RWPE1 (cell line): ENCODE results near the gene AGAP5.
A peak's percentile ranks its signal among the peaks of the same experiment; 100 is the strongest.
"Not testable (repeated sequence)": the region's sequence is repeated elsewhere in the genome, so short reads cannot be mapped to it uniquely, and the experiment has no call there.

Experiments
- CTCF ChIA-PET: fragments of 350-600 bp; sonication (Branson Sonifier 250); formaldehyde crosslinking; extraction: SDS; loops from one replicate; lab custom pipeline; 2021; lab: Yijun Ruan, JAX
- POLR2A ChIA-PET: fragments of 400-600 bp; formaldehyde crosslinking; extraction: SDS; loops from one replicate; lab custom pipeline; 2020; ENCODE audit warnings: antibody characterized with exemption; ENCODE audit not compliant: low non-redundant PET; lab: Yijun Ruan, JAX
- DNase-seq: peaks from one replicate; pipeline ENCODE4 v3.0.0; 2012; ENCODE audit warnings: low spot score
- H3K27ac ChIP-seq: fragments of 450-650 bp; 2 replicates; pipeline ENCODE4 v1.5.1; 2017
- CTCF ChIP-seq: fragments of 450-650 bp; conservative IDR thresholded peaks from 2 replicates; pipeline ENCODE4 v1.5.1; 2017; ENCODE audit warnings: low read depth, mild to moderate bottlenecking

The AGAP5 gene

GRCh38 chr10:73730153-73730906 lies 32.4 kb upstream of the AGAP5 start:
- no peak for TF ChIP-seq CTCF
- POLR2A ChIA-PET = interaction anchor here (0.7 to 1.7 kb wide), 4 partner anchors 13 to 1731 kb away, joined by 3 to 7 read pairs (median 4); no protein-coding TSS in a partner anchor
- peak; percentile 84 for DNase-seq
- H3K27ac ChIP-seq = peak overlapping the region; percentile 92
- CTCF ChIA-PET = interaction anchor here (0.7 kb wide), 2 partner anchors 161 to 220 kb away, joined by 4 read pairs; no protein-coding TSS in a partner anchor

GRCh38 chr10:73729781-73730152 lies 31.9 kb upstream of the AGAP5 start:
- H3K27ac ChIP-seq = peak overlapping the region; percentile 92
- POLR2A ChIA-PET = interaction anchor here (1.7 kb wide), 1 partner anchor 43 kb away, joined by 7 read pairs; no protein-coding TSS in a partner anchor
- CTCF ChIA-PET, DNase-seq: not testable (repeated sequence)

GRCh38 chr10:73723516-73723915 lies 25.6 kb upstream of the AGAP5 start:
- DNase-seq = no peak
- H3K27ac ChIP-seq = no peak overlapping the region
- ChIA-PET POLR2A (no interaction called here), CTCF (no interaction called here)
- TF ChIP-seq CTCF = no peak

GRCh38 chr10:73720561-73720960 lies 22.7 kb upstream of the AGAP5 start:
- POLR2A ChIA-PET = not testable (repeated sequence)

GRCh38 chr10:73717556-73717955 lies 19.6 kb upstream of the AGAP5 start:
- DNase-seq = no peak
- TF ChIP-seq CTCF = no peak
- H3K27ac ChIP-seq = no peak overlapping the region
- ChIA-PET CTCF (no interaction called here), POLR2A (no interaction called here)

More at GRCh38 chr10:73720561-73720960, 22.7 kb upstream of the AGAP5 start:
- DNase-seq, CTCF ChIA-PET, H3K27ac ChIP-seq: not testable (repeated sequence)

GRCh38 chr10:73716251-73716650 lies 18.3 kb upstream of the AGAP5 start:
- DNase-seq = no peak
- CTCF ChIA-PET = no interaction called here
- H3K27ac ChIP-seq = no peak overlapping the region
- POLR2A ChIA-PET = no interaction called here
- TF ChIP-seq CTCF = no peak

GRCh38 chr10:73715179-73716156 lies 17.6 kb upstream of the AGAP5 start:
- CTCF ChIA-PET, DNase-seq, POLR2A ChIA-PET, H3K27ac ChIP-seq: not testable (repeated sequence)

- POLR2A ChIA-PET, CTCF ChIA-PET, DNase-seq, H3K27ac ChIP-seq: not testable (repeated sequence)
Measured at GRCh38 chr10:73714483-73714882, 16.6 kb upstream of the AGAP5 start.

GRCh38 chr10:73713912-73714311 lies 16.0 kb upstream of the AGAP5 start:
- POLR2A ChIA-PET, H3K27ac ChIP-seq, DNase-seq, CTCF ChIA-PET: not testable (repeated sequence)

- DNase-seq, POLR2A ChIA-PET, H3K27ac ChIP-seq: not testable (repeated sequence)
- CTCF ChIA-PET = interaction anchor here (0.7 kb wide), 1 partner anchor 145 kb away, joined by 6 read pairs; no protein-coding TSS in a partner anchor
Measured at GRCh38 chr10:73711683-73712082, 13.8 kb upstream of the AGAP5 start.

GRCh38 chr10:73708122-73708521 lies 10.2 kb upstream of the AGAP5 start:
- CTCF ChIA-PET, DNase-seq, H3K27ac ChIP-seq: not testable (repeated sequence)
- POLR2A ChIA-PET = interaction anchor here (0.7 kb wide), 1 partner anchor 27 kb away, joined by 3 read pairs; no protein-coding TSS in a partner anchor
